ENCODE data around the gene FOXA1. TPM values are rescaled to one million over a fixed set of nuclear protein-coding genes. Genes with fewer than 3 reads are reported as not detected.

Gene FOXA1
- total RNA-seq, 1 donor = 0.36 TPM

- Histone ChIP-seq H3K4me1 (ENCODE audit: insufficient read depth, low read length) (no peaks in the 10 kb centered on the region), H3K36me3 (ENCODE audit: insufficient read depth, low read length) (no peaks in the 10 kb centered on the region), H3K79me2 (ENCODE audit: insufficient read depth, low read length) (no peaks in the 10 kb centered on the region), H3K27me3 (ENCODE audit: insufficient read depth, low read length) (peaks cover 31% of the 10 kb centered on the region), H3K9me3 (ENCODE audit: low read depth, low read length) (peaks cover 3% of the 10 kb centered on the region), H4K20me1 (ENCODE audit: insufficient read depth, low read length) (no peaks in the 10 kb centered on the region), H3K4me2 (ENCODE audit: insufficient read depth, low read length) (no peak overlapping the region), H3K27ac (ENCODE audit: low read depth, low read length) (no peak overlapping the region), H2AFZ (ENCODE audit: low read length) (no peak overlapping the region), H3K4me3 (ENCODE audit: insufficient read depth, low read length) (no peak overlapping the region)
- TF ChIP-seq CTCF (IDR thresholded peaks at IDR 0.05; ENCODE audit: extremely low read depth, low read depth, low read length) = no peak
- DNase-seq (ENCODE audit: insufficient read length, low spot score, missing footprints) = no peak
Observed at GRCh38 chr14:37610945-37611523, 16.0 kb upstream of the FOXA1 start.

GRCh38 chr14:37608649-37609048 is 13.6 kb upstream of the FOXA1 start:
- TF ChIP-seq CTCF (IDR thresholded peaks at IDR 0.05; ENCODE audit: extremely low read depth, low read depth, low read length) = no peak

GRCh38 chr14:37606678-37607077 is 11.6 kb upstream of the FOXA1 start:
- peaks cover 52% of the 10 kb centered on the region for H3K27me3 ChIP-seq (ENCODE audit: insufficient read depth, low read length)
- TF ChIP-seq CTCF (IDR thresholded peaks at IDR 0.05; ENCODE audit: extremely low read depth, low read depth, low read length) = no peak

More at GRCh38 chr14:37608649-37609048, 13.6 kb upstream of the FOXA1 start:
- Histone ChIP-seq H3K27me3 (ENCODE audit: insufficient read depth, low read length) (peaks cover 44% of the 10 kb centered on the region), H3K79me2 (ENCODE audit: insufficient read depth, low read length) (no peaks in the 10 kb centered on the region), H3K4me3 (ENCODE audit: insufficient read depth, low read length) (no peak overlapping the region), H3K36me3 (ENCODE audit: insufficient read depth, low read length) (no peaks in the 10 kb centered on the region), H3K4me1 (ENCODE audit: insufficient read depth, low read length) (no peaks in the 10 kb centered on the region), H3K27ac (ENCODE audit: low read depth, low read length) (no peak overlapping the region), H3K4me2 (ENCODE audit: insufficient read depth, low read length) (no peak overlapping the region), H3K9me3 (ENCODE audit: low read depth, low read length) (no peaks in the 10 kb centered on the region), H4K20me1 (ENCODE audit: insufficient read depth, low read length) (no peaks in the 10 kb centered on the region), H2AFZ (ENCODE audit: low read length) (no peak overlapping the region)
- DNase-seq (ENCODE audit: insufficient read length, low spot score, missing footprints) = no peak

GRCh38 chr14:37603688-37604251 is 8.7 kb upstream of the FOXA1 start:
- Histone ChIP-seq H3K4me2 (ENCODE audit: insufficient read depth, low read length) (no peak overlapping the region), H3K9me3 (ENCODE audit: low read depth, low read length) (no peaks in the 10 kb centered on the region), H3K36me3 (ENCODE audit: insufficient read depth, low read length) (no peaks in the 10 kb centered on the region), H2AFZ (ENCODE audit: low read length) (no peak overlapping the region), H4K20me1 (ENCODE audit: insufficient read depth, low read length) (no peaks in the 10 kb centered on the region), H3K27ac (ENCODE audit: low read depth, low read length) (no peak overlapping the region), H3K4me1 (ENCODE audit: insufficient read depth, low read length) (no peaks in the 10 kb centered on the region), H3K79me2 (ENCODE audit: insufficient read depth, low read length) (no peaks in the 10 kb centered on the region), H3K27me3 (ENCODE audit: insufficient read depth, low read length) (peaks cover 61% of the 10 kb centered on the region), H3K4me3 (ENCODE audit: insufficient read depth, low read length) (no peak overlapping the region)
- no peak for DNase-seq (ENCODE audit: insufficient read length, low spot score, missing footprints)
- no peak for TF ChIP-seq CTCF (IDR thresholded peaks at IDR 0.05; ENCODE audit: extremely low read depth, low read depth, low read length)

More at GRCh38 chr14:37606678-37607077, 11.6 kb upstream of the FOXA1 start:
- Histone ChIP-seq H3K4me3 (ENCODE audit: insufficient read depth, low read length) (no peak overlapping the region), H2AFZ (ENCODE audit: low read length) (no peak overlapping the region), H3K27ac (ENCODE audit: low read depth, low read length) (no peak overlapping the region), H3K4me2 (ENCODE audit: insufficient read depth, low read length) (no peak overlapping the region), H3K4me1 (ENCODE audit: insufficient read depth, low read length) (no peaks in the 10 kb centered on the region), H3K79me2 (ENCODE audit: insufficient read depth, low read length) (no peaks in the 10 kb centered on the region), H3K9me3 (ENCODE audit: low read depth, low read length) (no peaks in the 10 kb centered on the region), H3K36me3 (ENCODE audit: insufficient read depth, low read length) (no peaks in the 10 kb centered on the region), H4K20me1 (ENCODE audit: insufficient read depth, low read length) (no peaks in the 10 kb centered on the region)
- no peak for DNase-seq (ENCODE audit: insufficient read length, low spot score, missing footprints)

Data from osteoblast (primary cell).